OCI-LY3 (cell line): ENCODE measurements around the gene TMEM231.

Source experiments
- H2AFZ ChIP-seq: fragments of 200-600, 300-600 bp; shearing (Covaris generic); 2 replicates; pipeline ENCODE4 v1.6.0; 2014; ENCODE audit warnings: antibody characterized with exemption, low read depth, low read length
- H3K27ac ChIP-seq: fragments of 200-600, 300-600 bp; sonication (generic); 2 replicates; pipeline ENCODE4 v1.5.1; 2014; ENCODE audit warnings: mild to moderate bottlenecking, low read length, moderate library complexity, mixed read lengths
- H3K27me3 ChIP-seq: fragments of 200-600, 300-600 bp; sonication (generic); 2 replicates; pipeline ENCODE4 v1.6.1; 2014; ENCODE audit warnings: low read depth, low read length, mixed read lengths
- H3K36me3 ChIP-seq: fragments of 200-600, 300-600 bp; sonication (generic); replicated peaks from 2 replicates; pipeline ENCODE3; 2014; ENCODE audit warnings: low read depth, low read length, mixed read lengths
- H3K4me1 ChIP-seq: fragments of 300-600, 200-600 bp; sonication (generic); 2 replicates; pipeline ENCODE4 v1.6.1; 2014; ENCODE audit warnings: low read length, mixed read lengths
- H3K4me2 ChIP-seq: fragments of 200-600, 300-600 bp; sonication (generic); 2 replicates; pipeline ENCODE4 v1.6.1; 2014; ENCODE audit warnings: low read length, mixed read lengths
- H3K4me3 ChIP-seq: fragments of 300-600, 200-600 bp; sonication (generic); 2 replicates; pipeline ENCODE4 v1.5.1; 2014; ENCODE audit warnings: antibody characterized with exemption, mild to moderate bottlenecking, low read length, moderate library complexity
- H3K79me2 ChIP-seq: fragments of 300-600, 200-600 bp; shearing (Covaris generic); 2 replicates; pipeline ENCODE4 v1.6.1; 2014; ENCODE audit warnings: mild to moderate bottlenecking, low read length, mixed read lengths
- H3K9ac ChIP-seq: fragments of 300-600, 200-600 bp; shearing (Covaris generic); 2 replicates; pipeline ENCODE4 v1.6.0; 2014; ENCODE audit warnings: mild to moderate bottlenecking, low read length, moderate library complexity
- H3K9me3 ChIP-seq: fragments of 200-600, 300-600 bp; shearing (Covaris generic); 2 replicates; pipeline ENCODE4 v1.6.1; 2014; ENCODE audit warnings: low read length, mixed read lengths; ENCODE audit not compliant: insufficient read depth
- H4K20me1 ChIP-seq: fragments of 200-600, 300-600 bp; sonication (generic); 2 replicates; pipeline ENCODE4 v1.6.1; 2016; ENCODE audit warnings: low read length, mixed read lengths; ENCODE audit not compliant: insufficient read depth
- CTCF ChIP-seq: fragments of 200-600, 300-600 bp; sonication (generic); IDR thresholded peaks from 2 replicates; pipeline ENCODE4 v1.5.1; 2014; ENCODE audit warnings: antibody characterized with exemption, low read length, low read depth
- EZH2phosphoT487 ChIP-seq: fragments of 200-600 bp; shearing (Covaris generic); IDR thresholded peaks from 2 replicates; pipeline ENCODE4 v1.6.1; 2018; ENCODE audit warnings: antibody characterized with exemption, mixed run types, low read depth

TMEM231 gene

DNA sequence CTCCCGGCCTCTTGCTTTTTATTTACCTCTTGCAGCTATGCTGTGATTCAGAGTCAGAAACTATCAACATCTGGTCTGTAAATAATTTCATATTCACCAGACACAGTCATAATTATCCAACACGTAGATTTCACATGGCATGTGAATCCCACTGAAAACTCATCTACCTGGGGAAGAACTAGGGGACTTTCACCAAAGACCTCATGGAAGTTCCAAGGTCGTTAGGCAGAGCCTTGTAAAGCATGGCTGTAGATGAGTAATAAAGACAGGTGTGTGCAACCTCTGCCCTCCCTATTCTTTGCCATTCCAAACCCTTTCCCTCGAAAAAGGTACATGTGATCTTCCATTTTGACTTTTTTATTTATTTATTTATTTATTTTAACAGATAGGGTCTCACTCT lies 18.3 kb downstream of the TMEM231 start:
- Histone ChIP-seq H3K27me3 (no peaks in the 10 kb centered on the region), H3K4me3 (no peak overlapping the region), H3K4me2 (no peak overlapping the region), H3K79me2 (no peaks in the 10 kb centered on the region), H3K9me3 (no peaks in the 10 kb centered on the region), H3K36me3 (peaks cover 16% of the 10 kb centered on the region), H3K9ac (no peak overlapping the region), H3K4me1 (peaks cover 4% of the 10 kb centered on the region; the same call in 1 of the 2 replicates), H4K20me1 (no peaks in the 10 kb centered on the region), H3K27ac (no peak overlapping the region), H2AFZ (no peak overlapping the region)
- no peak for TF ChIP-seq CTCF
- no peak for TF ChIP-seq EZH2phosphoT487

- no peak within 1 kb of the TSS for H2AFZ ChIP-seq
Observed at GRCh38 chr16:75535901-75536300, 20.2 kb downstream of the TMEM231 start, which contains the start of gene CHST5. Gene CHST5 (minus strand): TSS chr16:75536108. CDS start chr16:75530384, 5,724 bp downstream.

GRCh38 chr16:75535211-75535843 lies 20.7 kb downstream of the TMEM231 start:
- Histone ChIP-seq H3K9ac (no peak overlapping the region), H3K36me3 (peaks cover 4% of the 10 kb centered on the region), H3K4me2 (no peak overlapping the region), H3K27me3 (no peaks in the 10 kb centered on the region), H4K20me1 (no peaks in the 10 kb centered on the region), H3K79me2 (no peaks in the 10 kb centered on the region), H3K4me1 (peaks cover 4% of the 10 kb centered on the region; the same call in 1 of the 2 replicates), H3K9me3 (no peaks in the 10 kb centered on the region), H3K4me3 (no peak overlapping the region), H2AFZ (no peak overlapping the region), H3K27ac (no peak overlapping the region)
- TF ChIP-seq CTCF (no peak), EZH2phosphoT487 (no peak)

More at GRCh38 chr16:75535901-75536300, 20.2 kb downstream of the TMEM231 start, which contains the start of gene CHST5:
- Histone ChIP-seq H3K4me1 (peaks cover 4% of the 10 kb centered on the region; the same call in 1 of the 2 replicates), H3K4me2 (no peak within 1 kb of the TSS), H3K36me3 (peaks cover 8% of the 10 kb centered on the region), H3K27ac (no peak within 1 kb of the TSS), H3K9ac (no peak within 1 kb of the TSS), H3K9me3 (no peaks in the 10 kb centered on the region), H4K20me1 (no peaks in the 10 kb centered on the region), H3K27me3 (no peaks in the 10 kb centered on the region), H3K4me3 (no peak within 1 kb of the TSS), H3K79me2 (no peaks in the 10 kb centered on the region)
- TF ChIP-seq EZH2phosphoT487 (no peak), CTCF (no peak)

DNA sequence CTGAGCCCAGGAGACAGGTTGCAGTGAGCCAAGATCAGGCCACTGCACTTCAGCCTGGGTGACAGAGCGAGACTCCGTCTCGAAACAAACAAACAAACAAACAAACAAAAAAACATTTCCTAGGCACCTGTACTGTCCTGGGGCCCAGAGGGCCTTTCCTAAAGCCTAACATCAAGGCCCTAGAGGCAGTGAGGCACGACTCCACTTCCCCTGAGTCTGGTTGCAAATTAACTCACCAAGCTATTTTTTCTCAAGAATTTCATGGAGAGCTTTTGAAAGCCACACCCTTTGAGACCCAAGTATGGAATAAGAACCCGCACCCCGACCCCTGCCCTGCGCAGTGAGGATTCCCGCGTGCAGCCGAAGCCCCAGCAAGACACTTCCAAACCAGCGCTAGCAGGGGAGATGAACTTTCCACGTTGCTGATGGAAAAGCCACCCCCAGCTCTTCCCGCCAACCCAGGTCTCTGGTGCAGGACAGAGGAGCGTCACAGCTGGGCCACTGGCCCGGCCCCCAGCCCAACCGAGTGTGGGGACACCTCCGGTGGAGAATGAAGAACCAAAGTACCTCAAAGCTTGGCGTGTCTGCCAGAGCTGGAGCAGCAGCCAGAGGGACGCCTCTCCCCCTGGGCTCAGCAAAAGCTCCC lies 21.4 kb downstream of the TMEM231 start:
- no peak overlapping the region for H3K4me2 ChIP-seq
- no peaks in the 10 kb centered on the region for H4K20me1 ChIP-seq
- no peaks in the 10 kb centered on the region for H3K9me3 ChIP-seq
- no peaks in the 10 kb centered on the region for H3K27me3 ChIP-seq
- H2AFZ ChIP-seq = no peak overlapping the region
- no peaks in the 10 kb centered on the region for H3K36me3 ChIP-seq
- no peaks in the 10 kb centered on the region for H3K79me2 ChIP-seq
- H3K4me1 ChIP-seq = peaks cover 4% of the 10 kb centered on the region; the same call in 1 of the 2 replicates
- TF ChIP-seq EZH2phosphoT487 = no peak
- no peak for TF ChIP-seq CTCF
- no peak overlapping the region for H3K27ac ChIP-seq
- no peak overlapping the region for H3K9ac ChIP-seq
- no peak overlapping the region for H3K4me3 ChIP-seq
